Endodermal cell (in vitro differentiated cells): ENCODE results near the gene SNX9. TPM values are rescaled to one million over a fixed set of nuclear protein-coding genes. Genes with fewer than 3 reads are reported as not detected.

ENCODE experiments used
- DNase-seq: peaks from one replicate; pipeline ENCODE4 v3.0.0-alpha.2; 2017
- H3K27ac ChIP-seq: 2 replicates; pipeline ENCODE4 v1.5.1; 2013; ENCODE audit warnings: mild to moderate bottlenecking, low read depth, low read length, moderate library complexity
- H3K27me3 ChIP-seq: 2 replicates; pipeline ENCODE4 v1.6.1; 2013; ENCODE audit warnings: mild to moderate bottlenecking, low read length, moderate library complexity; ENCODE audit not compliant: insufficient read depth, control insufficient read depth, poor library complexity, severe bottlenecking
- H3K36me3 ChIP-seq: 2 replicates; pipeline ENCODE4 v1.7.0; 2013; ENCODE audit warnings: mild to moderate bottlenecking, low read length, moderate library complexity; ENCODE audit not compliant: control insufficient read depth, insufficient read depth
- H3K4me1 ChIP-seq: one replicate; pipeline ENCODE4 v1.7.0; 2013; ENCODE audit warnings: low read length; ENCODE audit not compliant: control insufficient read depth, insufficient read depth
- H3K4me3 ChIP-seq: 2 replicates; pipeline ENCODE4 v1.5.1; 2013; ENCODE audit warnings: mild to moderate bottlenecking, low read length, moderate library complexity
- H3K9ac ChIP-seq: 2 replicates; pipeline ENCODE4 v1.6.1; 2013; ENCODE audit warnings: mild to moderate bottlenecking, low read length, moderate library complexity; ENCODE audit not compliant: poor library complexity, severe bottlenecking; ENCODE audit errors: extremely low read depth
- H3K9me3 ChIP-seq: 2 replicates; pipeline ENCODE4 v1.6.1; 2013; ENCODE audit warnings: mild to moderate bottlenecking, low read length, moderate library complexity; ENCODE audit not compliant: control insufficient read depth
- H3K27ac Mint-ChIP-seq: 2 replicates; pipeline ENCODE4 v1.8.0; 2020; ENCODE audit warnings: mixed read lengths
- H3K27me3 Mint-ChIP-seq: 2 replicates; pipeline ENCODE4 v1.8.0; 2021; ENCODE audit warnings: mild to moderate bottlenecking, mixed read lengths; ENCODE audit not compliant: insufficient read depth
- H3K36me3 Mint-ChIP-seq: 2 replicates; pipeline ENCODE4 v1.8.0; 2020; ENCODE audit warnings: low read depth, mixed read lengths
- H3K4me1 Mint-ChIP-seq: 2 replicates; pipeline ENCODE4 v1.8.0; 2020; ENCODE audit warnings: mixed read lengths
- H3K4me3 Mint-ChIP-seq: 2 replicates; pipeline ENCODE4 v1.8.0; 2020; ENCODE audit warnings: mild to moderate bottlenecking, moderate library complexity, mixed read lengths
- H3K9me3 Mint-ChIP-seq: 2 replicates; pipeline ENCODE4 v1.8.0; 2020; ENCODE audit warnings: mild to moderate bottlenecking, mixed read lengths
- CTCF ChIP-seq: fragments of 200-600 bp; sonication (generic); conservative IDR thresholded peaks from 2 replicates; pipeline ENCODE4 v1.5.0; 2021; ENCODE audit warnings: antibody characterized with exemption, mild to moderate bottlenecking
- WGBS, 2 experiments: methylation state at CpG; one replicate each; pipeline versions ENCODE4 v1.1.5 to v1.1.7; 2013; ENCODE audit warnings: missing lambda C conversion rate in 2 of 2, mixed read lengths in 1 of 2; ENCODE audit not compliant: insufficient coverage in 1 of 2, insufficient read length in 1 of 2; 5-methylcytosine and 5-hydroxymethylcytosine counted together
- total RNA-seq, 2 donors: library from RNA; stranded (reverse); fragmentation: NEBNext Ultra II Directional in 1 of 2; extraction: Animal tissue kit (Norgen Biotek cat#: 25700) in 1 of 2; gene quantifications; 2 replicates in 1 of 2; 3 replicates in 1 of 2; pipeline ENCODE4 v1.2.1, GENCODE V29; 2021

SNX9 gene
- total RNA-seq, 2 donors from 2014 or later: 30.6 to 33.0 TPM

GRCh38 chr6:157806856-157807215 lies 16.2 kb upstream of the SNX9 start:
- no peak overlapping the region for H3K4me3 Mint-ChIP-seq
- Histone ChIP-seq H3K27ac (no peak overlapping the region), H3K4me1 (no peaks in the 10 kb centered on the region), H3K9ac (no peak overlapping the region), H3K9me3 (peaks cover 4% of the 10 kb centered on the region), H3K36me3 (no peaks in the 10 kb centered on the region), H3K27me3 (no peaks in the 10 kb centered on the region), H3K4me3 (no peak overlapping the region)
- 94% methylated on average over 3 of the region's 3 CpGs for WGBS, 2 experiments
- peaks cover 9% of the 10 kb centered on the region for H3K9me3 Mint-ChIP-seq
- peak; percentile 38 for TF ChIP-seq CTCF
- peak; percentile 50 for DNase-seq
- H3K27me3 Mint-ChIP-seq: no peaks in the 10 kb centered on the region
- no peaks in the 10 kb centered on the region for H3K4me1 Mint-ChIP-seq
- H3K27ac Mint-ChIP-seq: peak overlapping the region; percentile 20
- H3K36me3 Mint-ChIP-seq: no peaks in the 10 kb centered on the region

- Histone ChIP-seq H3K4me1 (no peaks in the 10 kb centered on the region), H3K9ac (no peak overlapping the region), H3K36me3 (no peaks in the 10 kb centered on the region), H3K27me3 (no peaks in the 10 kb centered on the region), H3K27ac (no peak overlapping the region), H3K4me3 (no peak overlapping the region), H3K9me3 (peaks cover 4% of the 10 kb centered on the region)
- H3K9me3 Mint-ChIP-seq: peaks cover 9% of the 10 kb centered on the region
- no peaks in the 10 kb centered on the region for H3K36me3 Mint-ChIP-seq
- H3K4me3 Mint-ChIP-seq: no peak overlapping the region
- no peak for TF ChIP-seq CTCF
- H3K27ac Mint-ChIP-seq: no peak overlapping the region
- no peaks in the 10 kb centered on the region for H3K4me1 Mint-ChIP-seq
- 80 to 100% methylated on average over 1 to 2 of the region's 2 CpGs for WGBS, 2 experiments
- H3K27me3 Mint-ChIP-seq: no peaks in the 10 kb centered on the region
- no peak for DNase-seq
These were observed 14.6 kb upstream of the SNX9 start for GRCh38 chr6:157808405-157808950.

GRCh38 chr6:157809613-157810012 lies 13.4 kb upstream of the SNX9 start:
- no peak overlapping the region for H3K27ac Mint-ChIP-seq
- H3K4me3 Mint-ChIP-seq: no peak overlapping the region
- Histone ChIP-seq H3K27ac (no peak overlapping the region), H3K4me1 (no peaks in the 10 kb centered on the region), H3K9ac (no peak overlapping the region), H3K4me3 (no peak overlapping the region), H3K36me3 (no peaks in the 10 kb centered on the region), H3K9me3 (peaks cover 4% of the 10 kb centered on the region), H3K27me3 (no peaks in the 10 kb centered on the region)
- TF ChIP-seq CTCF: no peak
- no peaks in the 10 kb centered on the region for H3K36me3 Mint-ChIP-seq
- no peaks in the 10 kb centered on the region for H3K27me3 Mint-ChIP-seq
- DNase-seq: no peak
- H3K9me3 Mint-ChIP-seq: peaks cover 9% of the 10 kb centered on the region
- H3K4me1 Mint-ChIP-seq: no peaks in the 10 kb centered on the region
- WGBS, 2 experiments: 71 to 78% methylated on average over 1 of the region's 1 CpG
